VCaP (cell line): ENCODE measurements around the gene DBT.
"Not testable (repeated sequence)": the region's sequence is repeated elsewhere in the genome, so short reads cannot be mapped to it uniquely, and the experiment has no call there.

Source experiments
- H3K27ac ChIP-seq: fragments of 450-650 bp; 2 replicates; pipeline ENCODE4 v1.5.1; 2017
- TF ChIP-seq, protein P1 (sequence below): fragments of 450-650 bp; conservative IDR thresholded peaks from 2 replicates; pipeline ENCODE4 v1.5.1; 2017; ENCODE audit warnings: mild to moderate bottlenecking, moderate library complexity

The DBT gene

DNA sequence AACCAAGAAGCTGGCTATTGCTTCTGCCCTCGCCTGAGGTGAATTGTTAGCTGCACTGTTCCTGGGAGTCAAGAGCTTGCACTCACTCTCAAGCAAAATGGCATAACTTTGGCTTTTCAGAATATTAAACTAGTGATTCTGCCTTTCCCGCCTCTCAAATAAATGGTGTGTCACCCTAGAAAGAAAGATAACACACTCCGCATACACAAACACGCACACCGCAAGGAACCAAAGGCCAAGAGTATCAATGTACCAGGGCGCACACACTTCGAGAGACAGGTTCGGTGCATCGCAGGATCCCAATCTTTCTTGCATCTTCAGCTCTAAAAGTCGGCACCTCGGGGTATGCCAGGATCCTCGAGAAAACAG, 15.9 kb upstream of the DBT start:
- H3K27ac ChIP-seq = peak overlapping the region; percentile 86

DNA sequence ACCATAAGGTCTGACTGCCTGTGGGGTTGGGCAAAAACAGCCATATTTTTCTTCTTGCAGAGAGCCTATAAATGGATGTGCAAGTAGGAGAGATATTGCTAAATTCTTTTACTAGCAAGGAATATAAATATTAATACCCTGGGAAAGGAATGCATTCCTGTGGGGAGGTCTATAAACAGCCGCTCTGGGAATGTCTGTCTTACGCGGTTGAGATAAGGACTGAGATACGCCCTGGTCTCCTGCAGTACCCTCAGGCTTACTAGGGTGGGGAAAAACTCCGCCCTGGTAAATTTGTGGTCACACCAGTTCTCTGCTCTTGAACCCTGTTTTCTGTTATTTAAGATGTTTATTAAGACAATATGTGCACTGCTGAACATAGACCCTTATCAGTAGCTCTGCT, 14.4 kb upstream of the DBT start:
- H3K27ac ChIP-seq = not testable (repeated sequence)

More for the DNA sequence above, 15.9 kb upstream of the DBT start:
- TF ChIP-seq, protein P1, sequence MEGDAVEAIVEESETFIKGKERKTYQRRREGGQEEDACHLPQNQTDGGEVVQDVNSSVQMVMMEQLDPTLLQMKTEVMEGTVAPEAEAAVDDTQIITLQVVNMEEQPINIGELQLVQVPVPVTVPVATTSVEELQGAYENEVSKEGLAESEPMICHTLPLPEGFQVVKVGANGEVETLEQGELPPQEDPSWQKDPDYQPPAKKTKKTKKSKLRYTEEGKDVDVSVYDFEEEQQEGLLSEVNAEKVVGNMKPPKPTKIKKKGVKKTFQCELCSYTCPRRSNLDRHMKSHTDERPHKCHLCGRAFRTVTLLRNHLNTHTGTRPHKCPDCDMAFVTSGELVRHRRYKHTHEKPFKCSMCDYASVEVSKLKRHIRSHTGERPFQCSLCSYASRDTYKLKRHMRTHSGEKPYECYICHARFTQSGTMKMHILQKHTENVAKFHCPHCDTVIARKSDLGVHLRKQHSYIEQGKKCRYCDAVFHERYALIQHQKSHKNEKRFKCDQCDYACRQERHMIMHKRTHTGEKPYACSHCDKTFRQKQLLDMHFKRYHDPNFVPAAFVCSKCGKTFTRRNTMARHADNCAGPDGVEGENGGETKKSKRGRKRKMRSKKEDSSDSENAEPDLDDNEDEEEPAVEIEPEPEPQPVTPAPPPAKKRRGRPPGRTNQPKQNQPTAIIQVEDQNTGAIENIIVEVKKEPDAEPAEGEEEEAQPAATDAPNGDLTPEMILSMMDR = no peak

DNA sequence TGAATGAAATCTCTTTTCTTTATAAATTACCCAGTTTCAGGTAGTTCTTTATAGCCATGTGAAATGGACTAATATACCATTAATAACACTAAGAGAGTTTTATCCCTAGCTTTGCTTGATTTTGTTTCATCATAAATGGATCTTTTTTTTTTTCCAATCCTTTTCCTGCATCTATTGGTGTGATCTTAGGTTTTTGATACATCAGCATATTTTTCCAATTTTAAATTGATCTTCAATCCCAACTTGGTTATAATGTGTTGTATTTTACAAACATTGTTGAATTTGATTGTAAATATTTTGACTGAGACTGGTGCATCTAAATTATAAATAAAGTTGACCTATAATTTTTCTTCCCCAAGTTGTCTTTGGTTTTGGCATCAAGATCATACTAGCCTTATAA, 12.1 kb upstream of the DBT start:
- H3K27ac ChIP-seq = no peak overlapping the region

DNA sequence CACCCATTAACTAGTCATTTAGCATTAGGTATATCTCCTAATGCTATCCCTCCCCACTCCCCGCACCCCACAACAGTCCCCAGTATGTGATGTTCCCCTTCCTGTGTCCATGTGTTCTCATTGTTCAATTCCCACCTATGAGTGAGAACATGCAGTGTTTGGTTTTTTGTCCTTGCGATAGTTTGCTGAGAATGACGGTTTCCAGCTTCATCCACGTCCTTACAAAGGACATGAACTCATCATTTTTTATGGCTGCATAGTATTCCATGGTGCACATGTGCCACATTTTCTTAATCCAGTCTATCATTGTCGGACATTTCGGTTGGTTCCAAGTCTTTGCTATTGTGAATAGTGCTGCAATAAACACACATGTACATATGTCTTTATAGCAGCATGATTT, 8.8 kb upstream of the DBT start:
- H3K27ac ChIP-seq = not testable (repeated sequence)

More for the DNA sequence above, 12.1 kb upstream of the DBT start:
- TF ChIP-seq, protein P1 = no peak

DNA sequence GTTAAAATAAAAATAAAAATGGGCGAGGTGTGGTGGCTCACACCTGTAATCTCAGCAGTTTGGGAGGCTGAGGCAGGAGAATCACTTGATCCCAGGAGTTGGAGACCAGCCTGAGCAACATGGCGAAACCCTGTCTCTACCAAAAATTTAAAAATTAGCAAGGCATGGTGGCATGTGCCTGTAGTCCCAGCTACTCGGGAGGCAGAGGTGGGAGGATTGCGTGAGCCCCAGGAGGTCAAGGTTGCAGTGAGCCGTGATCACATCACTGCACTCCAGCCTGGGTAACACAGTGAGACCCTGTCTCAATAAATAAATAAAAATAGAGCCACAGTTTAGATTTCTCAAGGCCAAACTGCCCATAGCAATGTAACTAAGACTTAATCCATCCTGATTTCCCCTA, 6.6 kb upstream of the DBT start:
- H3K27ac ChIP-seq = not testable (repeated sequence)

DNA sequence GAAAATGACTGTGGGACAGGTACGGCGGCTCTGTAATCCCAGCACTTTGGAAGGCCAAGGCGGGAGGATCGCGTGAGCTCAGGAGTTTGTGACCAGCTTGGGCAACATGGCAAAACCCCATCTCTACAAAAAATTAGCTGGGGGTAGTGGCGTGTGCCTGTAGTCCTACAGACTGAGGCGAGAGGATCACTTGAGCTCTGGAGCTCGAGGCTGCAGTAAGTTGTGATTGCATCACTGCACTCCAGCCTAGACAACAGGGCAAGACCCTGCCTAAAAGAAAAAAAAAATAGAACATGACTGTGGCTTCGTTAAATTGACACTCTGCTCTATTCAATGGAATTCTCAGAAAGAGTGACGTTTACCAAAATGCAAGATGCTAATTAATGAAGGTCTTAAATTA, 3.9 kb upstream of the DBT start:
- peak overlapping the region; percentile 38 for H3K27ac ChIP-seq
- TF ChIP-seq, protein P1 = no peak

DNA sequence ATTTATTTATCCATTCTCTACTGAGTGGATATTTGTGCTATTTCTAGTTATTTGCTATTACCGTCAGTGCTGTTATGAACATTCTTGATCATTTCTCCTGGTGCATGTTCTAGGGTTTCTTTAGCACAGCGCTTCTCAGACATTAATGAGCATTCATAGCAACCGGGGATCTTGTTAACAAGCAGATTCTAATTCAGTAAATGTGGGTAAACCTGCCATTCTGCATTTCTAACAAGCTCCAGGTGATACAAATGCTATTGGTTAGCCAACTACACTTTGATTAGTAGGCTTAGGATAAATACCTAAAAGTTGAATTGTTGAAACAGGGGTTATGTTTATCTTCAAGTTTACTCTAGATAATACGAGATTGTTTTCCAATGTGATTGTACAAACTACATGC, 3.3 kb upstream of the DBT start:
- TF ChIP-seq, protein P1 = no peak
- peak overlapping the region; percentile 38 for H3K27ac ChIP-seq

DNA sequence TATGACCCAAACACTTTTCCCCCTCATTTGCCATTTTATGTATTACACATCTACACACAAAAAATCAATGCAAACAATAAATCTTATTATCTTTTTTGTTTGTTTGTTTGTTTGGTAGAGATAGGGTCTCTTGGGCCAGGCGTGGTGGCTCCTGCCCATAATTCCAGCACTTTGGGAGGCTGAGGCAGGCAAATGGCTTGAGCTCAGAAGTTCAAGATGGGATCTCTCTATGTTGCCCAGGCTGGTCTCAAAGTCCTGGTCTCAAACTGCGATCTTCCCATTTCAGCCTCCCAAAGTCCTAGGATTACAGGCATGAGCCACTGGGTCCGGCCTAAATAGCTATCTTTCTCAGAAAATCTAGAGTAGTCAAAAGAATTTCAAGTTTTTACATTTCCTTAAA, 1.2 kb upstream of the DBT start:
- TF ChIP-seq, protein P1 = no peak
- peak overlapping the region; percentile 87 for H3K27ac ChIP-seq

DNA sequence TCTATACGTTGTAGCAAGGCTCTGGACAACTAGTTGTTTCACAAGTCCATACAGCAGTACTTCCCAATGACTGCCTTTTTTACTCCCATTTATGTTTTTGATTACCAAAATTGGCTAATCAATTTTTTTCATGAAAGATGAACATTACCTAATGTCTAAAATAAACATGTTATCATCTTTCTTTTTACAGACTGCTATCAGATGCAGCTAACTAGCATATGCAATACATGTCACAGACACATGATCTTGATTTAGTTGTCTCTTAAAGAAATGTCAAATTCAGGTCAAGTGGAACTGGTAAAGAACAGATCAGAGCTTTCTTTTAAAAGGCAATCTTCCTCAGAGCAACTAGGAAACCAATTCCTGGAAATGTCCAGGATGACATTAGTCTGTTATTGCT, 630 bp upstream of the DBT start:
- H3K27ac ChIP-seq = peak overlapping the region; percentile 87
- TF ChIP-seq, protein P1 = no peak
